GM13977 (cell line): Measurements from ENCODE around the gene ALB.
"Not testable (repeated sequence)": the region's sequence is repeated elsewhere in the genome, so short reads cannot be mapped to it uniquely, and the experiment has no call there.

ENCODE experiments used
- DNase-seq: peaks from one replicate; pipeline ENCODE4 v3.0.0; 2012; ENCODE audit warnings: low spot score
- in situ Hi-C: fragments of 300-500 bp; cut with MboI; formaldehyde crosslinking; loops from one replicate; pipeline ENCODE4 v1.12.0; 2022; ENCODE audit warnings: low sequenced_read_pairs, low pct_unique_long_range_greater_than_20kb, mixed read lengths, inconsistent platforms; ENCODE audit not compliant: unreplicated experiment
- TF ChIP-seq, protein P1 (sequence below): IDR thresholded peaks from 2 replicates; pipeline ENCODE4 v1.5.1; 2012; ENCODE audit warnings: mild to moderate bottlenecking, control low read depth; ENCODE audit not compliant: insufficient read depth; ENCODE audit errors: extremely low read depth, missing control alignments

The ALB gene

DNA sequence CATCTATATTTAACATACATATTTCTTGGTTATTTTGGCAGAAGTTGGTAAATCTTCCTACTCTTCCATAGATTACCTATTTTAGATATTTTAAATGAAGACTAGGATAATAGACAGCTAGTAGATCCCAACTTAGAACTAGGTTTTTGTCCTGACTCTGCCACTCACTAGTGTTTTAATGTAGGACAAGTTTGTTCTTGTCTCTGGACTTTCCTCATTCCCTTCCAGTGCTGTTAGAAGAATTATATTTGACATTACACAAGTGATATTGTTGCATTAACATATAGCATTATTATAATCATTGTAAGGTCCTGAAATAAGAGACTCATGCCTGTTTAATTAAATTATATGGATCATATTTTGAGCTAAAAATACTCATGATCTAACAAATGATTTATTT, 24.1 kb upstream of the ALB start:
- TF ChIP-seq, protein P1, sequence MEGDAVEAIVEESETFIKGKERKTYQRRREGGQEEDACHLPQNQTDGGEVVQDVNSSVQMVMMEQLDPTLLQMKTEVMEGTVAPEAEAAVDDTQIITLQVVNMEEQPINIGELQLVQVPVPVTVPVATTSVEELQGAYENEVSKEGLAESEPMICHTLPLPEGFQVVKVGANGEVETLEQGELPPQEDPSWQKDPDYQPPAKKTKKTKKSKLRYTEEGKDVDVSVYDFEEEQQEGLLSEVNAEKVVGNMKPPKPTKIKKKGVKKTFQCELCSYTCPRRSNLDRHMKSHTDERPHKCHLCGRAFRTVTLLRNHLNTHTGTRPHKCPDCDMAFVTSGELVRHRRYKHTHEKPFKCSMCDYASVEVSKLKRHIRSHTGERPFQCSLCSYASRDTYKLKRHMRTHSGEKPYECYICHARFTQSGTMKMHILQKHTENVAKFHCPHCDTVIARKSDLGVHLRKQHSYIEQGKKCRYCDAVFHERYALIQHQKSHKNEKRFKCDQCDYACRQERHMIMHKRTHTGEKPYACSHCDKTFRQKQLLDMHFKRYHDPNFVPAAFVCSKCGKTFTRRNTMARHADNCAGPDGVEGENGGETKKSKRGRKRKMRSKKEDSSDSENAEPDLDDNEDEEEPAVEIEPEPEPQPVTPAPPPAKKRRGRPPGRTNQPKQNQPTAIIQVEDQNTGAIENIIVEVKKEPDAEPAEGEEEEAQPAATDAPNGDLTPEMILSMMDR = no peak
- in situ Hi-C loops = no loop called here
- no peak for DNase-seq

DNA sequence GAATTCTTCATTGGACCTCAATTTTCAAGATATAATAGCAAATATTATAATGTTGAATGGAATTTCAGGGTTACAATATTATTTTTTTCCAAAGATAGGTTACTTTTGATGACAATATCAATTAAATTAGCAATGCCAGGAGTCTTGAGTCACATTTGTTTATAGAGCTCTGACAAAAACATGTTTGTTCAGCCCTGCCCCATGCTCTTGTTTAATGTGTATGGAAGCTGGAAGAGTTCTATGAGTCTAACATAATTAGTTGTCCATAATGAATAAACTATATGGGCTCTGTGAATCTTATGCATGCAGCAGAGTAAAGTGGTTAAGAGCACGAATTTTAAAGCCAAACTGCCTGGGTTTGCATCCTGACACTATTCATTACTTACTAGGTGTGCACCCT, 22.9 kb upstream of the ALB start:
- TF ChIP-seq, protein P1 = no peak
- DNase-seq = no peak
- in situ Hi-C loops = no loop called here

- TF ChIP-seq, protein P1 = no peak
- DNase-seq = no peak
- in situ Hi-C loops = no loop called here
These were observed 20.6 kb upstream of the ALB start for GRCh38 chr4:73383452-73383851.

- DNase-seq = peak; percentile 4
- in situ Hi-C loops = no loop called here
- TF ChIP-seq, protein P1 = no peak
These were observed 16.5 kb upstream of the ALB start for GRCh38 chr4:73387552-73387951.

GRCh38 chr4:73388887-73389286, 15.2 kb upstream of the ALB start:
- TF ChIP-seq, protein P1 = no peak
- in situ Hi-C loops = no loop called here
- DNase-seq = no peak

DNA sequence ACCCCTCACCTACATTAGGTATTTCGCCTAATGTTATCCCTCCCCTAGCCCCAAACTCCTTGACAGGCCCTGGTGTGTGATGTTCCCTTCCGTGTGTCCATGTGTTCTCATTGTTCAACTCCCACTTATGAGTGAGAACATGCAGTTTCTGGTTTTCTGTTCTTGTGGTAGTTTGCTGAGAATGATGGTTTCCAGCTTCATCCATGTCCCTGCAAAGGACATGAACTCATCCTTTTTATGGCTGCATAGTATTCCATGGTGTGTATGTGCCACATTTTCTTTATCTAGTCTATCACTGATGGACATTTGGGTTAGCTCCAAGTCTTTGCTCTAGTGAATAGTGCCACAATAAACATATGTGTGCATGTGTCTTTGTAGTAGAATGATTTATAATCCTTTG, 14.4 kb upstream of the ALB start:
- in situ Hi-C loops, DNase-seq: not testable (repeated sequence)

DNA sequence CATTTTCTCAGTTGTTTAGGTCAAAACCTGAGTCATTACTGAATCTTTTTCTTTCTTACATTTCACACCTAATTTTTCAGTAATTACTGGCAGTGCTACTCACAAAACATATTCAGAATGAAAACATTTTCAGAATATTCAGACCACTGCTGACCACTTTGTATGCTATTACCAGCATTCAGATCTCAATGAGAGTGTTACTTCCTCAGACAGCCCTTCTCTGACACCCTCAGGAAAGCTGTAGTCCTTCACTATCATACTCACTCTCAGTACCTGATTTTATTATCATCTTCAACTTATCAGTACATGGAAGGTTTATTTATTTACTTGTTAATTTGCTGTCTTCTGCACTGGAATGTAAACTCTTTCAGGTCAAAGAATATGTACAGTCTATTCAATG, 12.3 kb upstream of the ALB start:
- DNase-seq = no peak
- in situ Hi-C loops = no loop called here
- TF ChIP-seq, protein P1 = no peak
